Right ventricle myocardium inferior (tissue), 1 donor: Measurements from ENCODE around the gene MEOX2. TPM values are rescaled to one million over a fixed set of nuclear protein-coding genes. Genes with fewer than 3 reads are reported as not detected.

Experiments used
- ATAC-seq: fragments of 200-7000 bp; cut with Tn5 transposase; one replicate; pipeline ENCODE4 v1.9.1; 2020; ENCODE audit warnings: mild to moderate bottlenecking, moderate library complexity
- DNase-seq: peaks from one replicate; pipeline ENCODE4 v3.0.0; 2021; ENCODE audit errors: missing footprints
- intact Hi-C: fragments of 100-400 bp; cut with DNase I; formaldehyde crosslinking; loops from one replicate; pipeline ENCODE4 v1.11.0; 2022
- total RNA-seq: library from RNA; stranded (reverse); fragmentation: NEBNext Ultra II Directional; extraction: Animal tissue kit (Norgen Biotek cat#: 25700); gene quantifications from one replicate; pipeline ENCODE4 v1.2.1, GENCODE V29; 2021
- donor health status: DM: no; HTN: yes; CAD: no; lungs with severe emphysema.

MEOX2 gene
- total RNA-seq, 1 donor from 2014 or later = 9.0 TPM

DNA sequence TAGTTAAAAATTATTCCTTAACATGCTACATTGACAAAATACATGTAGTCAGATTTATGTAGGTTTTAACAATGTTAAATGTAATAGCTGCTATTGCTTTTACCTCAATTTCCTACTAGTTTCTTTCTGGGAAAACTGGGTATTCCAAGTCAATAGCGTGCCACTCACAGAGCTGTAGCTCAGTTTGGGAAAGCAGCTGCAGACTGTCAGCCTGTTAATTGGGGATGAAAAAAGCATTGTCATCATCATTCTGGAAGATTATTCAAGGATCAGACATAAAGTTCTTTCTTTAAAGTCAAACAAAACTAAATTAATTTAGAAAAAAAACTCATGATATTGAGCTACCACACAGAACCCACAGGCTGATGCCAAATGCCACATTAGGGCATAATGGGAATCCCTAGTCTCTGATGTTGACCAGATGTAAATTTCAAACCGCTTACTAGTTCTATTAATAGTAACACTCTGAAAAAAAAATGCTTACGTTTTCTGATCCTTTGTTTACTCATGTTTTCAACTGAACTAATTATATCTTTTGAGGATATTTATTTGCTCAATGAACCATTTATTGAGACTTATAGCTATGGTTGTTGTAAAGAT, 105.0 kb downstream of the MEOX2 start:
- DNase-seq (no peak), ATAC-seq (no peak)
- intact Hi-C loops = no loop called here

GRCh38 chr7:15580604-15581351, 105.7 kb downstream of the MEOX2 start:
- no peak for DNase-seq
- intact Hi-C loops = no loop called here
- no peak for ATAC-seq

DNA sequence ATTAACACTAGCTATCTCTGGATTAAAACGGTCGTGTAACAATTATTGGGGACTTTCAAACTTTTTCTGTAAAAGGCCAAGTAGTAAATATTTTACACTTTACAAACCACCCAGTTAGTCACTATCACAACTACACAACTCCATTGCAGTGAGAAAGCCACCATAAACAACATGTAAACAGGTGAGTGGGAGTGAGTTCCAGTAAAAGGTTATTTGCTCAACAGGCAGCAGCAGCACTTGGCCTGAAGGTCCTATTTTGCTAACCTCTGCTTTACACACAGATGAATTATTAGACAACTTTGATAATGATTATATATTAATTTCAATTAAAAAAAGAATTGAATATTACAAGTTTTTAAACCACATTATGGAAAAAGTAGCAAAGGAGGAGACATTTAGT, 108.9 kb downstream of the MEOX2 start:
- ATAC-seq (no peak), DNase-seq (no peak)
- intact Hi-C loops = no loop called here

DNA sequence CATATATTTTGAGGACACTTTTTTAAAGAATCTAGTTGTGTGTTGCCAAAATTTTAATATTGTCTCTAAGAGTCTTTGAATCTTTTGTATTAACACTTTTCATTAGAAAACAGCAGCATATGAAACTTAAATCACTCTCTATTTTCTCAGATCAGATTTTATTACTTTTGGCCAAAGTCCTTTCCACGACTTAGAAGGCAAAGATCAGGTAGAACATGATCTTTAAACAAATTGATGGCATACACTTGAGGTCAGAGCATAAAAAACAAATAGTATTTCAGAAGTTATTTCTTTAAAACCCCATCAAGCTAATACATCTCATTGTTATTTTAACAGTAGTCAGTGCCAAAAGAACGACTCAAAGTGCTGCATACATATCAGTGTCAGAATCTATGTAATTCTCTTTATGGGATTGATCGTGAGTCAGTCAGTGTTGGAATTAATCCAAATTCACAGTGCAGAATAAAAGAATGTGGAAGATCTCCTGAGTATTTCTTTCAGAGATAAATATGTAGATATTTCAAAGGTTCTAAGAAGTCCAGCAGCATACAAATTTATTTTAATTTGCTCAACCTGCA, 115.1 kb downstream of the MEOX2 start:
- DNase-seq = no peak
- ATAC-seq = no peak
- intact Hi-C loops = no loop called here

DNA sequence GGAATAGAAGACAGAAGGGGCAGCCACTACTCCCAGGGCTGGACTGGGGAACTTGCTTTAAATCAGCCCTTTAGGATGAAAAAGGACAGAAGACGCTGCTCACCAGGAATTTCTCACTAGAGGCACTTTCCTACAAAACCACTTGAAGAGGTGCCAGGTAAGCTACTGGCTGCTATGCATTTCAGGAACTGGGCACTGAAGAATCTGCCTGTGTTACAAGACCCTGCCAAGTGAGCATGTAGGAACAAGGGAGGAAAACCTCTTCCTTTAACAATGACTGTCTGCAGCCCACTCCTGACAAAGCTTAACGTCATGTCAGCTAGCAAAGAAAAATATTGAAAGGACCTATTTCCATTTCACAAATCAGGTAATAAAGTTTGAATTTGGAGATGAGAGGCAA, 118.8 kb downstream of the MEOX2 start:
- ATAC-seq = no peak
- intact Hi-C loops = no loop called here
- DNase-seq = no peak

DNA sequence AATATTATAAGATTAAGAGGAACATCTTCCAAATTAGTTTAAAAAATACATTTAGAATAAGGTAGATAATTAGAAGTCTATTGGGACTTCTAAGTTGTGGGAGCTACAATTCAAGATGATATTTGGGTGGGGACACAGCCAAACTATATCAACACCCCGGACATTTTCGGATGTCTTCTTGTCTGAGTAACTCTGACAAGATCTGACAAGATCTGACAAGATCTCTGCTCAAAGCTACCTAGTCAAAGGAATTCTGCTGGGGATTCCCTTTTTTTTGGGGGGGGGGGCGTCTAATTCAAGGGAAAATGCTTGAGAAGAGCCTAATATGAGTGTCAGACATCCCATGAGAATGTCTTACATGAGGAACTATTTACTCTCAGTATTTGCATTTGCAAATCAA, 119.4 kb downstream of the MEOX2 start:
- ATAC-seq (no peak), DNase-seq (no peak)
- intact Hi-C loops = no loop called here

DNA sequence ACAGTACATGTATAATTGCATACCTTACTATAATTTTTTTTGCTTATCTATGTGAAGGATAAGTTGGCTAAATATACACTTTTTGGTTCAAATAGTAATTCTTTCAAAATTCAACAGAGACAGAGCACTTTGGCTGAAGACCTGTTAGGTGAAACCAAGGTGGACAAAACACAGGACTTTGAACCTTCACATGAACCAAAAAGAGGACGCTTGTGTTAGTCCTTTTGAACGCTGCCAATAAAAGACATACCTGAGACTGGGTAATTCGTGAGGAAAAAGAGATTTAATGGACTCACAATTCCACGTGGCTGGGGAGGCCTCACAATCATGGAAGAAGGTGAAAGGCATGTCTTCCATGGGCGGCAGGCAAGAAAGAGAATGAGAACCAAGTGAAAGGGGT, 120.0 kb downstream of the MEOX2 start:
- intact Hi-C loops = no loop called here
- no peak for ATAC-seq
- DNase-seq = no peak

DNA sequence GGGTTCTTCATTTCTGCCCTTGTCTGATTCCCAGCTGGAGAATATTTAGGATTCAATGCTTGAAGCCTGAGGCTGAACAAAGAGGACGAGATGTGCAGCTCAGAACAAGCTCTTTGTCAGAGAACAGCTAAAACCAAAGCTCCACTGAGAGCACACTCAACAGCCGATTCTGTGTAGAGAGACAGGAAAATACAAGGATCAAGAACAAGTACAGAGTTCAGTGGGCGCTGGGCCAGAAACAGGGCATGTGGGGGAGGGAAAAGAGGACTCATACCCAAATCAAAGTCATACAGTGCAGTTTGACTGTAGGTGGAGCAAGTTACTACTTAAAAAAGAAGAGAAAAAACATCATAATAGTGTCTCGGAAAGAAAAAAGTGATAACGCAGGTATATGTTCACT, 124.6 kb downstream of the MEOX2 start, which contains the start of gene AGMO:
TSS of gene AGMO (minus strand) at position 181 of the 400 bp plus-strand sequence.
- intact Hi-C loops = no loop called here
- peak; percentile 81 for ATAC-seq
- DNase-seq = peak; percentile 76

Other genes with a start within 250 kb of the MEOX2 start
- gene AGMO, start 124.7 kb downstream of the MEOX2 start, total RNA-seq = 0.16 TPM